Dermis microvascular lymphatic vessel endothelial cell (primary cell): ENCODE measurements around the gene GGA1. TPM values are rescaled to one million over a fixed set of nuclear protein-coding genes. Genes with fewer than 3 reads are reported as not detected.
A peak's percentile ranks its signal among the peaks of the same experiment; 100 is the strongest.

Experiments used
- DNase-seq, 2 donors: peaks; one replicate each; pipeline versions ENCODE4 v3.0.0 to v3.0.0-alpha.2; 2010; ENCODE audit warnings: low read depth in 2 of 2
- total RNA-seq: library from RNA; depleted of rRNA; stranded (reverse); fragments of >200 nt; gene quantifications from 2 replicates; pipeline ENCODE4 v1.2.1, GENCODE V29; 2014

GGA1 gene
- total RNA-seq, 1 donor from 2014 or later, result 42.0 TPM

GRCh38 chr22:37629928-37630327 lies 21.3 kb downstream of the GGA1 start:
- DNase-seq, result no peak

- DNase-seq, result no peak
Measured at GRCh38 chr22:37630839-37631435, 22.3 kb downstream of the GGA1 start.

- DNase-seq, result peak; percentile 76 to 86
Measured at GRCh38 chr22:37631448-37632173, 23.0 kb downstream of the GGA1 start.

DNA sequence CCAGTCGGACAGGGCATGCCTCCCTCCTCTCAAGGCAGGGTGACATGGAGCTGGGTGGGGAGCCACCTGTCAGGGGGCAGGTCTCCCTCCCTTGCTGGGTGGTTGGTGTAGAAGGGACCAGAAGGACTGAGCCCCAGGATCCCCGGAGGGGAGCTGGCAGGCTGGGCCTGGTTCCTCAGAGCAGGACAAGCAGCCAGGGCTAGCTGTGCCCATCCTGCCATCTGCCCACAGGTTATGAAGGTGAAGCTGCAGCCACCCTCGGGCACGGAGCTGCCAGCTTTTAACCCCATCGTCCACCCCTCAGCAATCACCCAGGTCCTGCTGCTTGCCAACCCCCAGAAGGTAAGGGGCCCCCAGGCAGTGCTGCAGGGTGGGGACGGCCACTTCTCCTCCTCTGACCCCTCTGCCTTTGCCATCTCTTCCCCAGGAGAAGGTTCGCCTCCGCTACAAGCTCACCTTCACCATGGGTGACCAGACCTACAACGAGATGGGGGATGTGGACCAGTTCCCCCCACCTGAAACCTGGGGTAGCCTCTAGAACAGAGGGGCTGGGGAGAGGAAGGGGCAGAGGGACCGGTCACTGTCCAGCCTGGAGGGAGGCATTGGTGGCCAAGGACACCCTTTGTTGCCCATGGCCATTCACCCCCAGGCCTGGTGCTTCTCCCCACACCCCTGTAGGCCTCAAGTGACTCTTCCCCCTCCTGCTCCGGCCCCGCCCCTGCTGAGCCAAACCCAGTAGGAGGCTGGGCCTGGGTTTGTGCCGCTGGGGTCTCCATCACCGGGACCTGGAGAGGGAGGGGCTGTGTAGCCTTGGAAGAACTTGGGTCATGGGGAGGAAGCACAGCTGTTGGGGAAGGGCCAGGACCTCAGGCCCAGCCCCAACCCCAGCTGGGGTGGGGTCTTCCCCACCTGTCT lies 23.8 kb downstream of the GGA1 start:
- no peak for DNase-seq

- DNase-seq, result no peak
Measured at GRCh38 chr22:37633089-37633624, 24.5 kb downstream of the GGA1 start.

- peak in 1 of 2 donors; percentile 69 for DNase-seq
Measured at GRCh38 chr22:37633625-37634416, 25.2 kb downstream of the GGA1 start.

- DNase-seq, result no peak
Measured at GRCh38 chr22:37634417-37634924, 25.8 kb downstream of the GGA1 start.

- DNase-seq, result no peak
Measured at GRCh38 chr22:37635157-37635556, 26.5 kb downstream of the GGA1 start.

DNA sequence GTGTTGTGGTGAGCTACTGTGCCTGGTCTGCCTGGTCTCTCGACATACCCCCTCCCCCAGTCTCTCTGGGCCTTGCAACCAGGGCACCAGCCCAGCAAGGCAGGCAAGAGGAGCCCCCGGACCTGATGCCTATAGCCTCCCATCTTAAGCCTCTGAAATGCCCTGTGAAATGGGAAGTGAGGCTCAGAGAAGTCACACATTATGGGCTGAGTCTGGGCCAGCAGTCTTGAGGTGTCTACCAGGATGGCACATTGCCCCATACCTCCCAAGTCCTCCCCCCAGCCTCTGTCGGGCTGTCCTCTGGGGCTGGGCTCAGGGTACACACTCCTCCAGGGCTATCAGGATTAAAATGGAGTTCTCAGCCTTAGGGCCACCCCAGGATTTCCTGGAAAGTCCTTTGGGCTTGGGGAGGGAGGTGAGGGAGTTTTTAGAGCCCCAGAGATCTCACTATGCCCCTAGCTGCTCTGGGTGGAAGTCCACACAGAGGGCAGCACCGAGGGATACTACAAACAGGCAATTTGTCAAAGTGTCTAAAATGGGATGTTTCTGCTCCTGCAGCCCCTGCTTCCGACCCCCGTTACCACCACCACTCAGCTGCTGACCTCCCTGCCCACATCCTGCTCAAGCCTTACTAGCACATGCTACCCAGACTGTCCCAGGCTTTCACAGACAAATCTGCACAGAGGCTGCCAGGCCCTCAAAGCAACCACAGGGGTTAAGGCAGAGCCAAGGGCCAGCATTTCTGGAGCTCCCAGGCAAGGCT lies 27.7 kb downstream of the GGA1 start:
- DNase-seq, result no peak

GRCh38 chr22:37636949-37637273 lies 28.3 kb downstream of the GGA1 start:
- no peak for DNase-seq

- no peak for DNase-seq
Measured at GRCh38 chr22:37638391-37639069, 29.9 kb downstream of the GGA1 start.

GRCh38 chr22:37639070-37639760 lies 30.6 kb downstream of the GGA1 start, which contains the start of gene SH3BP1:
TSS of gene SH3BP1 (plus strand) at chr22:37639669. CDS start at chr22:37639788, 119 bp downstream.
- DNase-seq, result no peak

- DNase-seq, result no peak
Measured at GRCh38 chr22:37639771-37640590, 31.3 kb downstream of the GGA1 start.

- DNase-seq, result no peak
Measured at GRCh38 chr22:37640591-37641560, 32.2 kb downstream of the GGA1 start.

DNA sequence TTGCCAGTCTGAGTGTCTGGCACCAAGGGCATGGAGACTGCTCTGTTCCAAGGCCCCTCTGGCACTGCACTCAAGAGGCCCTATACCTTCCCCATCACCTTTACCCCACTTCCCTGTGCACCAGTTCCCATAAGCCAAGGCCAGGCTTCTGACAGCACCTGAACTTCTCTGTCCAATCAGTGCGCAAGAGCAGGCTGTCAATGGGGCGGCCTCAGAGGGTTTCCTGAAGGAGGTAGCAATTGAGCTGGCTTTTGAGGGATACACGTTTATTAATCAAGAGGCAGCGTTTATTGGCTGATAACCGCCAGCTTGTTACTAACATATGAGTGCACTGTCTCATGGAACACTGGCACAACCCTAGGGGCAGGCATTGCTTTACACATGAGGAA lies 32.9 kb downstream of the GGA1 start:
- DNase-seq, result no peak

GRCh38 chr22:37643225-37643847 lies 34.7 kb downstream of the GGA1 start:
- peak in 1 of 2 donors; percentile 63 for DNase-seq
